Transverse colon (tissue), 4 donors: ENCODE measurements around the gene EML4. TPM values are rescaled to one million over a fixed set of nuclear protein-coding genes. Genes with fewer than 3 reads are reported as not detected.

ENCODE experiments used
- DNase-seq: peaks from one replicate; pipeline ENCODE4 v3.0.0-alpha.2; 2019
- H3K27ac ChIP-seq, 4 donors: fragments of 200-600 bp; sonication (generic); 2 replicates each; pipeline ENCODE4 v1.5.1; 2016 to 2018; ENCODE audit warnings: inconsistent platforms in 4 of 4
- H3K27me3 ChIP-seq: fragments of 200-600 bp; sonication (generic); 2 replicates; pipeline ENCODE4 v1.5.1; 2017; ENCODE audit warnings: inconsistent platforms
- H3K36me3 ChIP-seq, 4 donors: fragments of 200-600 bp; sonication (generic); 2 replicates each; pipeline ENCODE4 v1.5.1; 2017 to 2019; ENCODE audit warnings: inconsistent platforms in 4 of 4
- H3K4me1 ChIP-seq, 4 donors: fragments of 200-600 bp; sonication (generic); 2 replicates each; pipeline ENCODE4 v1.5.1; 2017 to 2020; ENCODE audit warnings: inconsistent platforms in 4 of 4
- H3K4me3 ChIP-seq, 4 donors: fragments of 200-600 bp; sonication (generic); 1 replicate in 1 of 4; 2 replicates in 3 of 4; pipeline versions ENCODE4 v1.5.1 to v1.6.1; 2017 to 2019; ENCODE audit warnings: inconsistent platforms in 4 of 4
- H3K9me3 ChIP-seq, 2 donors: fragments of 200-600 bp; sonication (generic); 2 replicates each; pipeline ENCODE4 v1.5.1; 2017 to 2019; ENCODE audit warnings: inconsistent platforms in 2 of 2
- EP300 ChIP-seq: sonication (generic); formaldehyde crosslinking; IDR thresholded peaks from one replicate; pipeline ENCODE4 v1.6.1; 2017; ENCODE audit warnings: antibody characterized with exemption, low read depth
- POLR2A ChIP-seq: fragments of 450-650 bp; IDR thresholded peaks from one replicate; pipeline ENCODE4 v1.6.1; 2016; ENCODE audit warnings: antibody characterized with exemption, mild to moderate bottlenecking, moderate library complexity
- POLR2AphosphoS5 ChIP-seq, 3 donors: sonication (generic); formaldehyde crosslinking; IDR thresholded peaks; one replicate each; pipeline ENCODE4 v1.6.1; 2016; ENCODE audit warnings: antibody characterized with exemption in 3 of 3
- WGBS, 2 donors: methylation state at CpG; one replicate each; pipeline ENCODE4 v1.1.5; 2018; ENCODE audit warnings: low coverage in 1 of 2; 5-methylcytosine and 5-hydroxymethylcytosine counted together
- in situ Hi-C, 4 donors: fragments of 200-750 bp; cut with MboI; loops; one replicate each; pipeline versions ENCODE4 v1.15.0 to v1.15.1; 2017; ENCODE audit warnings: low sequenced_read_pairs in 3 of 4, low pct_ligation_motif_present in 1 of 4, low pct_unique_long_range_greater_than_20kb in 1 of 4
- intact Hi-C: fragments of 100-400 bp; cut with DNase I; formaldehyde crosslinking; loops from one replicate; pipeline ENCODE4 v1.15.1; 2023; ENCODE audit warnings: low total_unique reads
- total RNA-seq, 4 donors: library from RNA; depleted of rRNA; stranded (reverse); fragments of >200 nt; gene quantifications; one replicate each; pipeline ENCODE4 v1.1.0, GENCODE V29; 2016
- TF ChIP-seq, protein P1 (sequence below), 5 experiments: fragments of 200-600 bp in 3 of 5; fragments of 450-650 bp in 2 of 5; sonication (generic) in 3 of 5; IDR thresholded peaks; 1 replicate in 2 of 5; 2 replicates in 3 of 5; pipeline ENCODE4 v1.5.1; 2016 to 2017; ENCODE audit warnings: antibody characterized with exemption in 5 of 5, inconsistent platforms in 3 of 5, mild to moderate bottlenecking in 2 of 5, moderate library complexity in 1 of 5

Gene EML4
- total RNA-seq, 4 donors from 2014 or later = 49.7 to 91.5 (median 67.5) TPM

DNA sequence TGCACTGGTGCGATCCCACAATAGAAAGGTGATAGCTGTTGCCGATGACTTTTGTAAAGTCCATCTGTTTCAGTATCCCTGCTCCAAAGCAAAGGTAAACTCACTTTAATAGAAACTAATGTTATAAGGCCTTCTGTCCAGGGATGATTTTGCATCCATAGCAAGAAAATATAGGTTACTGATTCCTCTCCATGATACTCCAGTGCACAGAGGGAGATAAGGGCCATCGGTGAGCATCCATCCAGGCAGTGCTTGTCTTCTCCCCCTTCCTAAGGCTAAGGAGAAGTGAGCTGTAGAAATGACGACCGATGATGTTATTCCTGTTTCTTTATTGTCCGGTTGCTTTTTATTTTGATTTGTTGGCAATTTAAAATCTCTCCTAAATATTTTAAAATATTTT, 159.8 kb downstream of the EML4 start:
- Histone ChIP-seq H3K36me3 (peaks cover 0 to 37% (median 9%) of the 10 kb centered on the region in 4 donors), H3K4me1 (no peaks in the 10 kb centered on the region), H3K27me3 (no peaks in the 10 kb centered on the region), H3K4me3 (no peak overlapping the region), H3K27ac (no peak overlapping the region), H3K9me3 (no peaks in the 10 kb centered on the region)
- no peak for DNase-seq
- WGBS, 2 donors = 91 to 96% methylated on average over 5 to 6 of the region's 6 CpGs
- intact Hi-C loops = no loop called here
- TF ChIP-seq EP300 = no peak
- TF ChIP-seq POLR2AphosphoS5 (IDR thresholded peaks at IDR 0.05) = no peak
- TF ChIP-seq, protein P1, sequence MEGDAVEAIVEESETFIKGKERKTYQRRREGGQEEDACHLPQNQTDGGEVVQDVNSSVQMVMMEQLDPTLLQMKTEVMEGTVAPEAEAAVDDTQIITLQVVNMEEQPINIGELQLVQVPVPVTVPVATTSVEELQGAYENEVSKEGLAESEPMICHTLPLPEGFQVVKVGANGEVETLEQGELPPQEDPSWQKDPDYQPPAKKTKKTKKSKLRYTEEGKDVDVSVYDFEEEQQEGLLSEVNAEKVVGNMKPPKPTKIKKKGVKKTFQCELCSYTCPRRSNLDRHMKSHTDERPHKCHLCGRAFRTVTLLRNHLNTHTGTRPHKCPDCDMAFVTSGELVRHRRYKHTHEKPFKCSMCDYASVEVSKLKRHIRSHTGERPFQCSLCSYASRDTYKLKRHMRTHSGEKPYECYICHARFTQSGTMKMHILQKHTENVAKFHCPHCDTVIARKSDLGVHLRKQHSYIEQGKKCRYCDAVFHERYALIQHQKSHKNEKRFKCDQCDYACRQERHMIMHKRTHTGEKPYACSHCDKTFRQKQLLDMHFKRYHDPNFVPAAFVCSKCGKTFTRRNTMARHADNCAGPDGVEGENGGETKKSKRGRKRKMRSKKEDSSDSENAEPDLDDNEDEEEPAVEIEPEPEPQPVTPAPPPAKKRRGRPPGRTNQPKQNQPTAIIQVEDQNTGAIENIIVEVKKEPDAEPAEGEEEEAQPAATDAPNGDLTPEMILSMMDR (IDR thresholded peaks at IDR 0.05) = no peak
- no peak for TF ChIP-seq POLR2A
- in situ Hi-C loops = loop anchor here in 3 of 4 donors (10.0 to 25.0 kb wide), 3 partner anchors 217 to 467 kb away; no protein-coding TSS in a partner anchor

DNA sequence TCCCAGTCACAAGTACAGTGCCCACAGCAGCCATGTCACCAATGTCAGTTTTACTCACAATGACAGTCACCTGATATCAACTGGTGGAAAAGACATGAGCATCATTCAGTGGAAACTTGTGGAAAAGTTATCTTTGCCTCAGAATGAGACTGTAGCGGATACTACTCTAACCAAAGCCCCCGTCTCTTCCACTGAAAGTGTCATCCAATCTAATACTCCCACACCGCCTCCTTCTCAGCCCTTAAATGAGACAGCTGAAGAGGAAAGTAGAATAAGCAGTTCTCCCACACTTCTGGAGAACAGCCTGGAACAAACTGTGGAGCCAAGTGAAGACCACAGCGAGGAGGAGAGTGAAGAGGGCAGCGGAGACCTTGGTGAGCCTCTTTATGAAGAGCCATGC, 160.6 kb downstream of the EML4 start:
- no peaks in the 10 kb centered on the region for H3K9me3 ChIP-seq
- H3K4me3 ChIP-seq = no peak overlapping the region
- TF ChIP-seq POLR2A (no peak), EP300 (no peak)
- in situ Hi-C loops = loop anchor here in 3 of 4 donors (10.0 to 25.0 kb wide), 3 partner anchors 217 to 467 kb away; no protein-coding TSS in a partner anchor
- H3K27me3 ChIP-seq = no peaks in the 10 kb centered on the region
- intact Hi-C loops = loop anchor here (5.0 kb wide), 1 partner anchor 232 kb away; no protein-coding TSS in a partner anchor
- H3K36me3 ChIP-seq = peaks cover 0 to 38% (median 9%) of the 10 kb centered on the region in 4 donors
- no peak overlapping the region for H3K27ac ChIP-seq
- WGBS, 2 donors = 95 to 97% methylated on average over 5 of the region's 5 CpGs
- no peaks in the 10 kb centered on the region for H3K4me1 ChIP-seq
- DNase-seq = no peak

DNA sequence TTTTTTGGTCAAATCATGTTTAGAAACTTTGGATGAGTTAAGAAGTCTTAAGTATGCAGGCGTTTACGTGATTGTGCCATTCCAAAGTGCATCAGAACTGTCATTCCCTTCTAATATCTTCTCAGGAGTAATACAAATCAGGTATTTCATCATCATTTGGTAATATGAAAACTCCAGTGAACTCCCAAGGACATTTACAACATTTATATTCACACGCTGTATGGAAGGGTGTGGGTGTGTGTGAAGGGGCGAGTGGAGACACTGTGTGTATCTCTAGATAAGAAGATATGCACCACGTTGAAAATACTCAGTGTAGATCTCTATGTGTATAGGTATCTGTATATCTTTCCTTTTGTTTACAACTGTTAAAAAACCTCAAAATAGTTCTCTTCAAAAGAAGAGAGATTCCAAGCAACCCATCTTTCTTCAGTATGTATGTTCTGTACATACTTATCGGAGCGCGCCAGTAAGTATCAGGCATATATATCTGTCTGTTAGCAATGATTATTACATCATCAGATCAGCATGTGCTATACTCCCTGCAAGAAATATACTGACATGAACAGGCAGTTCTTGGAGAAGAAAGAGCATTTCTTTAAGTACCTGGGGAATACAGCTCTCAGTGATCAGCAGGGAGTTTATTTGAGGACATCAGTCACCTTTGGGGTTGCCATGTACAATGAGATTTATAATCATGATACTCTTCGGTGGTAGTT, 162.6 kb downstream of the EML4 start:
- Histone ChIP-seq H3K4me3 (no peak overlapping the region), H3K36me3 (peaks cover 0 to 38% (median 5%) of the 10 kb centered on the region in 4 donors), H3K4me1 (no peaks in the 10 kb centered on the region), H3K27ac (no peak overlapping the region), H3K27me3 (no peaks in the 10 kb centered on the region), H3K9me3 (no peaks in the 10 kb centered on the region)
- no peak for TF ChIP-seq POLR2A
- no peak for TF ChIP-seq EP300
- TF ChIP-seq, protein P1 (IDR thresholded peaks at IDR 0.05) = no peak
- no peak for TF ChIP-seq POLR2AphosphoS5 (IDR thresholded peaks at IDR 0.05)
- in situ Hi-C loops (loop anchor here in 3 of 4 donors (25.0 kb wide), 2 partner anchors 219 to 469 kb away; no protein-coding TSS in a partner anchor), intact Hi-C loops (loop anchor here (5.0 kb wide), 1 partner anchor 234 kb away; no protein-coding TSS in a partner anchor)
- 87 to 90% methylated on average over 9 of the region's 9 CpGs for WGBS, 2 donors
- no peak for DNase-seq

DNA sequence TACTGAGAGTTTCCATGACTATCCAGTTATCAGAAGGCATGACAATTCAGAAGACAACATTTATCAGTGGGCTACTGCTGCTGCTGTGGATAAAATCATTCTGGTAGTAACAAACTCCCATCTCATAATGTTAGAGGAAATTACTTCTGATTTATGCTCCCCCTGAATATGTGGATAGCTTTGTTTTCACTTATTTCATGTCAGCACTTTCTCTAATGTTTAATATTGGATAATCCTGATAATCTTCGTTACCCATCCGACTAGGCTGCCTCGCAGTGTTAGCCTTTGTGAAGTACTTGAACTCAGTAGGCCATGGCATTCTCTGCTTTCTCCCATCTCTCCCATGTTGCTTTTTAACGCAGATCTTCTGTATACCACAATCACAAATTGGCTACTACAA, 163.4 kb downstream of the EML4 start:
- H3K36me3 ChIP-seq = peaks cover 0 to 33% (median 5%) of the 10 kb centered on the region in 4 donors
- in situ Hi-C loops = loop anchor here in 3 of 4 donors (25.0 kb wide), 2 partner anchors 220 to 470 kb away; no protein-coding TSS in a partner anchor
- no peak for TF ChIP-seq POLR2A
- no peak for TF ChIP-seq POLR2AphosphoS5 (IDR thresholded peaks at IDR 0.05)
- no peak for TF ChIP-seq EP300
- TF ChIP-seq, protein P1 (IDR thresholded peaks at IDR 0.05) = no peak
- no peaks in the 10 kb centered on the region for H3K4me1 ChIP-seq
- DNase-seq = no peak
- intact Hi-C loops = loop anchor here (5.0 kb wide), 1 partner anchor 235 kb away; no protein-coding TSS in a partner anchor
- WGBS, 2 donors = 90 to 95% methylated on average over 3 to 4 of the region's 4 CpGs
- H3K9me3 ChIP-seq = no peaks in the 10 kb centered on the region
- H3K27me3 ChIP-seq = no peaks in the 10 kb centered on the region
- no peak overlapping the region for H3K4me3 ChIP-seq
- H3K27ac ChIP-seq = no peak overlapping the region
